GM21619 (cell line): ENCODE data around the gene KCTD3.

Experiments
- ATAC-seq: cut with Tn5 transposase; IDR thresholded peaks from one replicate; pipeline ENCODE4 v1.9.1; 2021; ENCODE audit not compliant: unreplicated experiment

The KCTD3 gene

DNA sequence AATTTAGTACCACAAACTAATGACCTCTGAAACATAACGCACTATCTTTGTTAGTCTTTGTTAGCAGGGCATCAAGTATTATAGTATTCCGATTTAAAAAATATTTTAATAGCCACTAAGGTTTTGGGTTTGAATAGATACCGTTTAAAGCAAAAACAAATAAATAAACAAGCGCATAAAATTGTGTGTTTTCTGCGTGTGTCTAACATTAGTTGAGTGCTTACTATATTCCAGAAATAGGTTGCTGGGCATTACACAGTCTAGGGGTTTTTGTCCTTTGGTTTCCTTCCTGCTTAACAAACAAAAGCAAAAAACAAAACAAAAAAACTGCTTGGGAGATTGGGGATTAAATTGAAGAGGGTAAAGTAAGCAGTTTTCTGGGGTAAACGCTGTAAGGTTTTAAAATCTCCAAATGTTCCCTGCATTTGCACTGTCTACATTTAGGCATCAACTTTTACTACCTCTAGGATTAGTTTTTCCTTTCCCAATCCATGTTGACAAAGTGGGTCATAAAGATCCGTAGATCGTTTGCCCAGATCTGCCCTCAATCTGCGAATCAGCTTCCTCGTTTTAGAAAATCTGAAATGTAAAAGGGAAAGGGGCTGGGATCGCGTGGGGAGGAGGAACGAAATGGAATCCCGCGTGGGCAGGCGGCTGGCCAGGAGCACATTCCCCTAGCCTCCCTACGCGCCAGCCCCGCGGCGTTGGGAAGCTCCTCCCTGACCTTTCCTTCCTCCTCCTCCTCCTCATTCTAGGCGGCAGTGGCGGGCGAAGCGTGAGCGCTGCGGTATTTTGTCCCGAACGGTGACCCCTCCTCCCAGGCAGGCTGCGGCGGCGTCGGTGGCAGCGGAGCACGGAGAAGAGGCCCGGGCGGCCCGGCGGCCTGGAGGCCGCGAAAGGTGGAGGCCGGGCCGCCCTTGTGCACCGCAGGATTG lies at the start of gene KCTD3:
Gene KCTD3, plus strand, starts transcription at position 749 of the 935 bp plus-strand sequence. CDS start 382 bp downstream, outside the sequence.
- peak; percentile 65 for ATAC-seq

GRCh38 chr1:215517441-215517891 lies 49.6 kb upstream of the KCTD3 start:
- no peak for ATAC-seq

GRCh38 chr1:215518594-215518993 lies 48.5 kb upstream of the KCTD3 start:
- no peak for ATAC-seq

DNA sequence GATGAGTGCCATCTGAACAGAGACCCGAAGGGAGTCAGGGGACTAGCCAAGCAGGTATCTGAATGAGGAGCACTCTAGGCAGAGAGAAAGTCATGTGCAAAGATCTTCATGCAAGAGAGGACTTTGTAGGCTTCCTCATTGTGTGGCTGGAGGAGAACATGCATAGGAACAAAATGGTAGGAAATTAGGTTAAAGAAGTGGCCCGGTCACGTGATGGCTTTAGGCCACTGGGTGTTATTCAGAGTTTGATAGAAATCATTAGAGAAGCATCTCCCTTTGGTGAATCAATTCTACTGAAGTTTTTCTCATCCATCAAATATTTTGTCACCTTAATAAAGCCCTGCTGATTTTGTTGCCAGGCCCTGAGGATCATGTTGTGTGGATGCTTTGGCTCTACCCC lies 45.8 kb upstream of the KCTD3 start:
- ATAC-seq, result no peak

- no peak for ATAC-seq
Measured at GRCh38 chr1:215523128-215523861, 43.8 kb upstream of the KCTD3 start.

- no peak for ATAC-seq
Measured at GRCh38 chr1:215523906-215524305, 43.2 kb upstream of the KCTD3 start.

DNA sequence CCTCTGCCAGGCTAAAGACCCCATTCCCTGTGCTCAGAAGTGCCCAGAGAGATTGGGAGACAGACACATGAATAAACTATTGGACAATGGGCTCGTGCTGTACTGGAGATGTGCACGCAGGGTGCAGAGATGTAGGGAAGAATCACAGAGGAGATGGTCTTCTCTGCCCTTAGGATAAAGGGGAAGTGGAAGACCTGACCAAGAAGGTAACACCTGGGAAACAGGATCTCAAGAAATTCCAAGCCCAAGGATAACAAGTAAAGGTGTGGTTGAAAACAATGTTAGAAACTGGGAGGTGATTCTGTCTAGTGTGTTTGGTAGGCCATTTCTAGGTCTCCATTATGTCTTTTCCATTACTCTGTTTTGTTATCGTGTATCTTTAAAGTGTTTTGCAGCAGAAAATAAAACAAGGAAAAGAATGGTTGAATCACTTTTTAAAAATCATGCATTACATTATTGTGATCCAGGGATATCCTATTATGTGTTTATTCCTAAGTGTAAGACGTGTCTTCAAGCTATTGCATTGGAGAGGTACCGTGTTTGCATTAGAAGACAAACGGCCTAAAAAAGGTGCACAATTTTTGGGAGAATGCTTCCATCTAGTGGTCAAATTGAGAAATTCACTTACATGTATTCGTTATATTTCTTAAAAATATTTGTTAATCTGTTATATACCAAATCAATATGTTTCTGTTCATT lies 40.8 kb upstream of the KCTD3 start:
- ATAC-seq, result peak; percentile 57

DNA sequence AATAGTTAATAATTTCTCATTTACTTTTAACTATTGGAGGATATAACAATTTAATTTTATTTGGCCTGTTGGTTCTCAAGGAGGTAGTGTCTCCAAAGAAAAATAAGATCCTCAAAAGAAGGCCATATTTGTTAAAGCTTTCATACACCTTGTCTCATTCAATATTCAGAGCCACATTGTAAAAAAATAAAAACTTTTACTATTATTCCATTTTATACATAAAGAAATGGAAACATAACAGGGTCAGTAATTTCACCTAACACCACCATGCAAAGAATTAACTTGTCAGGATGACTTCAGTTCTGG lies 40.3 kb upstream of the KCTD3 start:
- ATAC-seq, result no peak

DNA sequence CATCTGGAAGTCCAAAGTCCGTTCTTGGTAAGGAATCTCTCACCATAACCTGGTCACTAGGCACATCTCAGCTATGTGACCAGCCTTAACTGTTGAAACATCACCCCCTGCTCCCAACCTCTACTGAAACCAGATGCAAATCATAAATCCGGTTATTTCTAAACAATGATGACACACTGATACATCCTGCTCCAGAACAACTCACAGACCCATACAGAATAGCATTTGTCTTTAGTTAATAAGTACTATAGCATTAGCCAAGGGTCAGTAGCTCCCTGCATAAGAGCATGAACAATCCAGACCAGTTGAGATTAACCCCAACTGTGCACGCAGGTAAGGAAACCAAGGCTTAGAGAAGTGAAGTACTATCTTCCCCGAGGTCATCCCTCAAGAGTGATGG lies 38.0 kb upstream of the KCTD3 start:
- peak; percentile 60 for ATAC-seq

- no peak for ATAC-seq
Measured at GRCh38 chr1:215529571-215529970, 37.5 kb upstream of the KCTD3 start.

GRCh38 chr1:215530401-215530984 lies 36.6 kb upstream of the KCTD3 start:
- no peak for ATAC-seq

DNA sequence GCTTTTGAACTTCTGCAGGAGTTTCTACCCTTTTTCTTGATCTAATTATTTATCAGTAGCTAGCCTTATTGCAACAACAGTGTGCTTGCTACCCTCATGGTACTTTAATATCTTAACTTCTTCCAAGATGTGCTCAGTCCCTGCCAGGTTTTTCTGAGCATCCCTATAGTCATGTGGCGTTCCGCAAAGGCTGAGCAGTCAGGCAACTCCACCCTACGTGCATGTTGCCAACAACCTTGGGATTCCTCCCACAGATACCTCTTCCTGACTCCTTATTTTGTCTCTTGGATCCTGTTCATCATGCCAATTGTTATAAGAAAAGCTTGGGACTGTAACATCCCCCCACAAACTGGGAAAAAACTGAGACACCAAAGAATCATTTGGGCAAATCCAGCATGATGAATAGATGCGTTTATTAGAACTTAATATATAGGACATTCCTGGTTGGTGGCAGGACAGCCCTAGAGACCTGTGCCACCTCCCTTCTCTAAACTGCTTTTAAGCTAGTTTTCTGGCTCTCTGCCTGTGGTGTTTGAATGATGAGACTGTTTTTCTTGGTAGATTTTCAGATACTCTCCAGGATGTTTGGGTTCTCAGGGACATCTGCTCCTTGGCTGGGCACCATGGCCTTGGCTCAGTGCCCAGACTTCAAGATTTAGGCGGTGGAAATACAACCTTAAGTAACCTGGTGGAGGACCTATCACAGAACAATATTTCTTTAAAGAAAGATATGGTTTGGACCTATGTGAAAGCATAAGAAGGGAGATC lies 27.1 kb upstream of the KCTD3 start:
- ATAC-seq, result no peak

GRCh38 chr1:215542301-215542700 lies 24.8 kb upstream of the KCTD3 start:
- ATAC-seq, result no peak

GRCh38 chr1:215543191-215543606 lies 23.9 kb upstream of the KCTD3 start:
- peak; percentile 86 for ATAC-seq

GRCh38 chr1:215543806-215544205 lies 23.3 kb upstream of the KCTD3 start:
- no peak for ATAC-seq

GRCh38 chr1:215544566-215544965 lies 22.5 kb upstream of the KCTD3 start:
- no peak for ATAC-seq

DNA sequence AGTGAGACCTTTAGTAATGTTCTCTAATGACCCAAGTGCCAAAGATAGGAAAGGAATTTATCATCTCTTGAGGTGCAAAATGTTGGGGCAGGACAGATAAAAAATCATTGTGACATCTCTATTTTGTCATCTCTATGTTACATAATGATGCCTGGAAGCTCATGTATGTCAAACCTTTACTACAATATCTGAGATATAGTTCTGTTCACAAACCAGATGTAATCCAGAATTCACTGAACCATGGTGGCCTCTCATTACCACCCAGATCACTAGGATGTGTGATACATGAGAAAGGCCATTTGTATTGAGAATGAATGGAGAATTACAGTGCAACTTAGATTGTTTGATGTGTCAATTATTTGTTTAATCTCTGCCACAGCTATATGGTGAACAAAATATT lies 22.0 kb upstream of the KCTD3 start:
- ATAC-seq, result no peak

DNA sequence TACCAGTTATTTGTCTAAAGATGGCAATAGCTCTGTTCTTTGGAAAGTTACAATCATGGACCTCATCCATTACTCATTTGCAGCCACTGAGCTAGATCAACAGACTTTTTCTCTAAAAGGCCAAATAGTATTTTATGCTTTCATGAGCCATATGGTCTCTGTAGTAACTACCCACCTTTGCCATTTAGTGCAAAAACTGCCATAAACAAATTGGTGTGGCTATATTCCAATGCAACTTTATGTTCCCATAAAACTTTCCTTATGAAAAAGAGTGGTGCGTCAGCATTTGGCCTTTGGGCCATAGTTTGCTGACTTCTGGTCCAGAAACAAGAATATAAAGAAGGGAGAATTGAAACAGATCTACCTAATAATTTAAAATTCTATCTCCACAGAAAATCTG lies 20.1 kb upstream of the KCTD3 start:
- no peak for ATAC-seq

GRCh38 chr1:215551806-215552205 lies 15.3 kb upstream of the KCTD3 start:
- no peak for ATAC-seq

- no peak for ATAC-seq
Measured at GRCh38 chr1:215554865-215555264, 12.2 kb upstream of the KCTD3 start.
